Measurements from ENCODE around the gene CAPN11. TPM values are rescaled to one million over a fixed set of nuclear protein-coding genes. Genes with fewer than 3 reads are reported as not detected.

Gene CAPN11
- total and polyA plus RNA-seq, 7 donors, result 0.41 to 1.6 (median 0.71) TPM; not detected in 3

DNA sequence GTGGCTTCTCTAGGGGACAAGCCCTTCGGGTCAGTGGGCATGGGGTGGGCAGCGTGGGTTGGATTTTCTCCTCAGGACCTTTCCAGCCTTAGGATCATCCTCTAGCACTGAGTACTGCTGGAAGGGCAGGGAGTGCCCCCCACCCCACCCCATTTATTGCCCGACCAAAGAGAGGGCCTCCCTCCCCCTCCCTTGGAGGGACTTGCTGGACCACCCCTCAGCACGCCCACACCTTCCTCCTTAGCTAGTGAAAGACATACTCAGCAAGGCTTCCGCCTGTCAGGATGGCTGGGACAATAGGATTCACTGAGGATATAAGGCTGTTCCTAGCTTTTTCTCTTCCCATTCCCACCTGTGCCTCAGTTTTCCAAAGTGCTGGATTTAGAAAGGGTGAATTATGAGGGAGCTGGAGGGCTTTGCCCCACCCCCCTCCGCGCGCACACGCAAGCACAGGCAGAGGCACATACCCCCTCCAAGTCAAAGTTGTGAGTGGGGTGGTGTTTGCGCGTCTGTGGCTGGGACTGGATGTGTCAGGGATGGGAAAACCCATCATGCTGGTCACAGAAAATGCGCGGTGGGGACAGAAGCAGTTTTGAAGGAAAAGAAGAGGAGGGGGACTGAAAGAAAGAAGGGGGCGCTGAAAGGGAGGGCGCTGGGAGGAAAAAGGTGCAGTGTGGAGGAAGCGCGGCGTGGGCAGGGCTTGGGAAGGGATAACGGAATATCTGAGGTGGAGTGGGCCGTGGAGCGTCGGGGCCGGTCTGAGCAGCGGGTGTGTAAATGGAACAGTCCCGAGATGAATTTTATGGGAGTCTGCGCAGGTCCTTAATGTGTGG is 64.1 kb downstream of the CAPN11 start:
- intact Hi-C loops (cut with DNase I), result loop anchor here (5.0 kb wide), 2 partner anchors 95 to 450 kb away; partner anchors contain the start of genes MRPL14, TMEM63B and VEGFA
- no peaks in the 10 kb centered on the region for H3K36me3 ChIP-seq
- H3K9me3 ChIP-seq, result no peaks in the 10 kb centered on the region
- DNase-seq, result peak; percentile 73
- H3K27ac ChIP-seq, result peak overlapping the region; percentile 94 to 98 (median 97)
- H3K4me3 ChIP-seq, result peak overlapping the region; percentile 63 to 78 (median 68)
- no peaks in the 10 kb centered on the region for H3K27me3 ChIP-seq
- 17 to 28% methylated on average over 26 of the region's 26 CpGs for WGBS, 2 donors
- peaks cover 0 to 94% (median 89%) of the 10 kb centered on the region in 4 donors for H3K4me1 ChIP-seq
- TF ChIP-seq POLR2A (IDR thresholded peaks at IDR 0.05), result no peak

DNA sequence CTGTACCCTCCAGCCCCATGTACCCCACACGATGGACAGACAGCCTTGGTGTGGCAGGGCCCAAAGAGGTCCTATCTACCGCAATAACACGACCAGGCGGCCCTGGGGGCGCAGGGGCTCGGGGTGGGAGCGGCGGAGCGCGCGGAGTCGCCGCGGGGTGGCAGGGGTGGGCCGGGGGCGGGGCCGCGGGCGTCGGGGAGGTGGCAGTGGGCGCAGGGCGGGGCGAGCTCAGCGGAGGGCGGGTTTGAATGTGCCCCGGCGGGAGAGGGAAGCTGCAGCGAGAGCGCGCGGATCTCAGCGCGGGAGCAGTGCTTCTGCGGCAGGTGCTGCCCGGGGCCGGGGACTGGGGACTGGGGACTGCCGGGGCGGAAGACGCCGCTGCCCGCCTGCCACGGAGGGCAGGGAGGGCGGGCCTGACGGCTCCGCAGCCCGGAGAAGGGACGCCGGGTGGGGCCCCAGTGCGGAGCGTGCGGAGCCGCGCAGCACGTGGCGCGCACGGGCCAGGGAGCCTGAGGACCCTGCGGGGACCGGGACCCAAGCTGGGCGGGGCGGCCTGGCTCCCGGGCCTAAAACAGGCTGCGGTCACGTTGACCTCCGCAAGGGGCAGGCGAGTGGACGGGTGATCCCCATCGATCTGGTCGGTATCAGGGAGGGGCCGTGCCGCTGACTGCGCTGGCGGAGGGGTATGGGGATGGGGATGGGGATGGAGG is 64.9 kb downstream of the CAPN11 start, which contains the start of gene SLC29A1:
Gene SLC29A1 (plus strand): TSS at position 277 of the 710 bp plus-strand sequence. CDS start 3,719 bp downstream, outside the sequence.
- Histone ChIP-seq H3K9me3 (no peaks in the 10 kb centered on the region), H3K27me3 (no peaks in the 10 kb centered on the region), H3K4me1 (peaks cover 0 to 94% (median 89%) of the 10 kb centered on the region in 4 donors), H3K27ac (peak within 1 kb of the TSS; percentile 94 to 98 (median 97)), H3K36me3 (no peaks in the 10 kb centered on the region), H3K4me3 (peak within 1 kb of the TSS; percentile 63 to 78 (median 68))
- TF ChIP-seq POLR2A (IDR thresholded peaks at IDR 0.05), result no peak
- no peak for TF ChIP-seq EP300 (IDR thresholded peaks at IDR 0.05)
- TF ChIP-seq, protein P1, sequence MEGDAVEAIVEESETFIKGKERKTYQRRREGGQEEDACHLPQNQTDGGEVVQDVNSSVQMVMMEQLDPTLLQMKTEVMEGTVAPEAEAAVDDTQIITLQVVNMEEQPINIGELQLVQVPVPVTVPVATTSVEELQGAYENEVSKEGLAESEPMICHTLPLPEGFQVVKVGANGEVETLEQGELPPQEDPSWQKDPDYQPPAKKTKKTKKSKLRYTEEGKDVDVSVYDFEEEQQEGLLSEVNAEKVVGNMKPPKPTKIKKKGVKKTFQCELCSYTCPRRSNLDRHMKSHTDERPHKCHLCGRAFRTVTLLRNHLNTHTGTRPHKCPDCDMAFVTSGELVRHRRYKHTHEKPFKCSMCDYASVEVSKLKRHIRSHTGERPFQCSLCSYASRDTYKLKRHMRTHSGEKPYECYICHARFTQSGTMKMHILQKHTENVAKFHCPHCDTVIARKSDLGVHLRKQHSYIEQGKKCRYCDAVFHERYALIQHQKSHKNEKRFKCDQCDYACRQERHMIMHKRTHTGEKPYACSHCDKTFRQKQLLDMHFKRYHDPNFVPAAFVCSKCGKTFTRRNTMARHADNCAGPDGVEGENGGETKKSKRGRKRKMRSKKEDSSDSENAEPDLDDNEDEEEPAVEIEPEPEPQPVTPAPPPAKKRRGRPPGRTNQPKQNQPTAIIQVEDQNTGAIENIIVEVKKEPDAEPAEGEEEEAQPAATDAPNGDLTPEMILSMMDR (IDR thresholded peaks at IDR 0.05), result peak in 1 of 4 experiments; percentile 20
- TF ChIP-seq POLR2AphosphoS5 (IDR thresholded peaks at IDR 0.05), result peak; percentile 82 to 90 (median 88)
- WGBS, 2 donors, result 1% methylated on average over 73 of the region's 73 CpGs
- DNase-seq, result peak; percentile 91
- intact Hi-C loops (cut with DNase I), result loop anchor here (5.0 kb wide), 2 partner anchors 96 to 451 kb away; partner anchors contain the start of genes MRPL14, TMEM63B and VEGFA

DNA sequence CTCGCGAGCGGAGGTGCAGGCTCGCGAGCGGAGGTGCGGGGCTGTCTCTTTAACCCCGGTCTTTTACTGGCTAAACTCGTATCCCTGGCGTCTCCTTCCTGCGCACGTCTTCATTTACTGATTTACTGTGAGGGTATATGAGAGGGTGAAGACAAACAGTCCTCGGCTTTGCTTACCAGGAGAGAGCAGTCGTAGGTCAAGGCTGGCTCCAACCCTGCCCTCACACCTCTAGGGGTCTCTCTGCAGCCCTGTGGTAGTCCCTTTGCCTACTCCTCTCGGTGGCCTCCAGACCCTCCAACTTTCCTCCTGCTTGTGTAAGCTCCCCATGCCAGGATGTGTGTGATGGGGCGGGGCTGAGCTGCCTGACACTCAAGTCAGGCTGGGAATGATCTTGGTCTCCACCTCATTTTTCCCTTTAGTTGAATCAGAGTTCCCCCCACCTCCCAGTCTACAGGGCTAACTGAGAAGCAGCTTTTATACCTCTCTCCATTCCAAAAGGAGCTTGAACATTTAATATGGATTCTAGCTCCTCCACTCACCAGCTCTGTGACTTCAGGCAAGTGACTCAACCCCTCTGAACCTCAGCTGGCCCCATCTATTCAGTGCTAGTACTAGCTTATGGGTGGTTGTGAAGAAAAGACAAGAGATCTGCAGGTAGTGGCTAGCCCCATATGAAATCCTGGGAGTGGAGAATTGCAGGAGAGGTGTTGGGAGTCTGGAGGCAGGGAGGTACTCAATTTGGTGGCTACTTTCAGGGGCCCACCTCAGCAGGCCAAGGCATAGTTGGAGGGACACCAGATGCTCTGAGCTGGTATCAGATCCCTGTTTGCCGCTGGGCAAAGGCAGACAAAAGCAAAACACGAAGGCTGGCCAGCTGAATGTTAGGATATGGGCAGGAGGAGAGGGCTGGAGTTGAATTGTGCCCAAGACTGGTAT is 65.7 kb downstream of the CAPN11 start:
- DNase-seq, result peak; percentile 75
- Histone ChIP-seq H3K27me3 (no peaks in the 10 kb centered on the region), H3K4me1 (peaks cover 0 to 94% (median 91%) of the 10 kb centered on the region in 4 donors), H3K9me3 (no peaks in the 10 kb centered on the region), H3K27ac (peak overlapping the region; percentile 94 to 98 (median 97)), H3K4me3 (peak overlapping the region; percentile 63 to 78 (median 68)), H3K36me3 (peaks cover 0 to 5% (median under 1%) of the 10 kb centered on the region in 4 donors)
- TF ChIP-seq, protein P1 (IDR thresholded peaks at IDR 0.05), result no peak
- TF ChIP-seq EP300 (IDR thresholded peaks at IDR 0.05) (no peak), POLR2AphosphoS5 (IDR thresholded peaks at IDR 0.05) (peak in 2 of 4 donors; percentile 2 to 25), POLR2A (IDR thresholded peaks at IDR 0.05) (no peak)
- WGBS, 2 donors, result 7 to 13% methylated on average over 18 of the region's 18 CpGs
- intact Hi-C loops (cut with DNase I), result loop anchor here (5.0 kb wide), 2 partner anchors 97 to 452 kb away; partner anchors contain the start of genes MRPL14, TMEM63B and VEGFA

DNA sequence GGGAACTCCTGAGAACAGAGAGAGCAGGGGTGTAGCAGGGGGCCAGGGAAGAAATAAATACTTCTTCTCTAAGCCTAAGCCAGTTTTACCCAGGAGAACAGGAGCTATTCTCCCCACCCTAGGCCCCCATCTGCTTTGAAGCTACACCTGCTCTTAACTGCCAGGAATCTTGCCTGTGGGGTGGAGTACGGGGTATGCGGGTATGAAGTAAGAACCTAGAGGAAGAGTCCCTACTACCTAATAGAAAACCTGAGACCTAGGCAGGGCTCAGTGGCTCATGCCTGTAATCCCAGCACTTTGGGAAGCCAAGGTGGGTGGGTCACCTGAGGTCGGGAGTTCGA is 66.3 kb downstream of the CAPN11 start:
- H3K36me3 ChIP-seq, result peaks cover 6 to 12% (median 7%) of the 10 kb centered on the region in 4 donors
- H3K27me3 ChIP-seq, result no peaks in the 10 kb centered on the region
- DNase-seq, result no peak
- TF ChIP-seq EP300 (IDR thresholded peaks at IDR 0.05), result no peak
- no peak for TF ChIP-seq POLR2A (IDR thresholded peaks at IDR 0.05)
- H3K27ac ChIP-seq, result peak overlapping the region; percentile 94 to 98 (median 97)
- intact Hi-C loops (cut with DNase I), result loop anchor here (5.0 kb wide), 2 partner anchors 98 to 453 kb away; partner anchors contain the start of genes MRPL14, TMEM63B and VEGFA
- peaks cover 0 to 95% (median 93%) of the 10 kb centered on the region in 4 donors for H3K4me1 ChIP-seq
- no peaks in the 10 kb centered on the region for H3K9me3 ChIP-seq
- H3K4me3 ChIP-seq, result peak overlapping the region; percentile 63 to 78 (median 68)
- 61 to 81% methylated on average over 4 of the region's 4 CpGs for WGBS, 2 donors
